HT1080 (cell line): ENCODE data around the gene CD79A. TPM values are rescaled to one million over a fixed set of nuclear protein-coding genes. Genes with fewer than 3 reads are reported as not detected.
"Not testable (repeated sequence)": the region's sequence is repeated elsewhere in the genome, so short reads cannot be mapped to it uniquely, and the experiment has no call there.

Experiments used
- DNase-seq: peaks from one replicate; pipeline ENCODE4 v3.0.0-alpha.2; 2015; ENCODE audit warnings: low read depth
- total RNA-seq: library from RNA; depleted of rRNA; stranded (reverse); fragments of >200 nt; shearing (Covaris generic); gene quantifications from 2 replicates; pipeline ENCODE4 v1.2.3, GENCODE V29; 2014

Gene CD79A
- total RNA-seq, 1 experiment from 2014 or later = not detected

GRCh38 chr19:41905273-41906002, 28.4 kb downstream of the CD79A start:
- DNase-seq = no peak

GRCh38 chr19:41906271-41906670, 29.2 kb downstream of the CD79A start:
- DNase-seq = no peak

- no peak for DNase-seq
Measured at GRCh38 chr19:41906916-41907680, 30.0 kb downstream of the CD79A start.

GRCh38 chr19:41907994-41908615, 31.0 kb downstream of the CD79A start:
- no peak for DNase-seq

GRCh38 chr19:41908724-41909464, 31.8 kb downstream of the CD79A start:
- DNase-seq = no peak

GRCh38 chr19:41909706-41910105, 32.6 kb downstream of the CD79A start:
- DNase-seq = no peak

GRCh38 chr19:41910240-41910991, 33.3 kb downstream of the CD79A start:
- DNase-seq = no peak

- no peak for DNase-seq
Measured at GRCh38 chr19:41910992-41911888, 34.2 kb downstream of the CD79A start.

GRCh38 chr19:41911889-41912731, 35.0 kb downstream of the CD79A start:
- no peak for DNase-seq

- DNase-seq = no peak
Measured at GRCh38 chr19:41912899-41913537, 35.9 kb downstream of the CD79A start.

GRCh38 chr19:41913538-41914423, 36.7 kb downstream of the CD79A start:
- DNase-seq = no peak

- not testable (repeated sequence) for DNase-seq
Measured at GRCh38 chr19:41914424-41914834, 37.4 kb downstream of the CD79A start.

GRCh38 chr19:41915021-41915775, 38.1 kb downstream of the CD79A start:
- DNase-seq = no peak

GRCh38 chr19:41915776-41916414, 38.8 kb downstream of the CD79A start:
- no peak for DNase-seq

GRCh38 chr19:41917676-41918075, 40.6 kb downstream of the CD79A start:
- no peak for DNase-seq

- DNase-seq = no peak
Measured at GRCh38 chr19:41918095-41918494, 41.0 kb downstream of the CD79A start.
